ENCODE measurements around the gene IL6R.

IL6R gene

DNA sequence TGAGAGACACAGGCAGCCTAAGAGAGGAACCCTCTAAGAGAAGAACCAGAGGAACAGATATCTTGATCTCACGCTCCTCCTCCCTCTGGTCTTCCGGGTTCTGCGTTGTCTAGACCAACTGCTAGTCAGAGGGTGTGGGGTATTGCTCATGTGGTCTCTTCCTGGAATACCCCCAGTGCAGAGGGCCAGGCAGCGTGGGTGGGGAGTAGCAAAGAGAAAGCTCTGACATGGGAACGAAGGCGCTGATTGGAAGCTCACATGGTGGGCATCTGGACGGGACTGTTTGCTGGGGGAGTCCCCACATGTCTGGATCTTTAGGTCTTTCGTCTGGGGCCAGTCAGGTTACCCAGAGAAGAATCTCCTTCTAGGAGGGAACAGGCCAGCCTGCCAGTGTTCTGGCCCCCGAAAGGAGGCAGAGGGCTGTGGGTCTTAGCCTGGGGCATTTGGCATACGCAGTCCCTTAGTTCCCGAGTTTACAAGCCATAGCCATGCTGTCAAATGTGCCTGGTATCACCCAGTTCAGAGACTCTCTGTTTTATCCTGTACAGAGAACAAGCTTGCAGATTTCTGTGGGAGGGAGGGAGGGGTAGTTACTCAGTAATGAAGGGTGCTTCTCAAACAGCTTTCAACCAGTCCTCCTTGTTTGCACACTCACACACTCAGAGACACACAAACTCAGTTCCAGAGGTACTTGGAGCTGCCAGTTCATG, 18.3 kb upstream of the IL6R start:
- TF ChIP-seq, protein P1, sequence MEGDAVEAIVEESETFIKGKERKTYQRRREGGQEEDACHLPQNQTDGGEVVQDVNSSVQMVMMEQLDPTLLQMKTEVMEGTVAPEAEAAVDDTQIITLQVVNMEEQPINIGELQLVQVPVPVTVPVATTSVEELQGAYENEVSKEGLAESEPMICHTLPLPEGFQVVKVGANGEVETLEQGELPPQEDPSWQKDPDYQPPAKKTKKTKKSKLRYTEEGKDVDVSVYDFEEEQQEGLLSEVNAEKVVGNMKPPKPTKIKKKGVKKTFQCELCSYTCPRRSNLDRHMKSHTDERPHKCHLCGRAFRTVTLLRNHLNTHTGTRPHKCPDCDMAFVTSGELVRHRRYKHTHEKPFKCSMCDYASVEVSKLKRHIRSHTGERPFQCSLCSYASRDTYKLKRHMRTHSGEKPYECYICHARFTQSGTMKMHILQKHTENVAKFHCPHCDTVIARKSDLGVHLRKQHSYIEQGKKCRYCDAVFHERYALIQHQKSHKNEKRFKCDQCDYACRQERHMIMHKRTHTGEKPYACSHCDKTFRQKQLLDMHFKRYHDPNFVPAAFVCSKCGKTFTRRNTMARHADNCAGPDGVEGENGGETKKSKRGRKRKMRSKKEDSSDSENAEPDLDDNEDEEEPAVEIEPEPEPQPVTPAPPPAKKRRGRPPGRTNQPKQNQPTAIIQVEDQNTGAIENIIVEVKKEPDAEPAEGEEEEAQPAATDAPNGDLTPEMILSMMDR (IDR thresholded peaks at IDR 0.05; ENCODE audit: insufficient read depth, low read length): no peak
- no peak for TF ChIP-seq GABPA (IDR thresholded peaks at IDR 0.05; ENCODE audit: low read depth)
- peak; percentile 28; the same call in 1 of the 2 replicates for TF ChIP-seq SPI1 (IDR thresholded peaks at IDR 0.05; ENCODE audit: borderline replicate concordance, low read depth)
- Histone ChIP-seq H3K27ac (replicated peaks) (peak overlapping the region; percentile 37), H3K27me3 (ENCODE audit: insufficient read depth, poor library complexity, severe bottlenecking) (no peaks in the 10 kb centered on the region), H3K4me3 (replicated peaks; ENCODE audit: insufficient read depth, low read length) (no peak overlapping the region)
- DNase-seq (ENCODE audit: low read depth in 1 of 2, low spot score in 1 of 2): peak in 1 of 2 experiments; percentile 41

DNA sequence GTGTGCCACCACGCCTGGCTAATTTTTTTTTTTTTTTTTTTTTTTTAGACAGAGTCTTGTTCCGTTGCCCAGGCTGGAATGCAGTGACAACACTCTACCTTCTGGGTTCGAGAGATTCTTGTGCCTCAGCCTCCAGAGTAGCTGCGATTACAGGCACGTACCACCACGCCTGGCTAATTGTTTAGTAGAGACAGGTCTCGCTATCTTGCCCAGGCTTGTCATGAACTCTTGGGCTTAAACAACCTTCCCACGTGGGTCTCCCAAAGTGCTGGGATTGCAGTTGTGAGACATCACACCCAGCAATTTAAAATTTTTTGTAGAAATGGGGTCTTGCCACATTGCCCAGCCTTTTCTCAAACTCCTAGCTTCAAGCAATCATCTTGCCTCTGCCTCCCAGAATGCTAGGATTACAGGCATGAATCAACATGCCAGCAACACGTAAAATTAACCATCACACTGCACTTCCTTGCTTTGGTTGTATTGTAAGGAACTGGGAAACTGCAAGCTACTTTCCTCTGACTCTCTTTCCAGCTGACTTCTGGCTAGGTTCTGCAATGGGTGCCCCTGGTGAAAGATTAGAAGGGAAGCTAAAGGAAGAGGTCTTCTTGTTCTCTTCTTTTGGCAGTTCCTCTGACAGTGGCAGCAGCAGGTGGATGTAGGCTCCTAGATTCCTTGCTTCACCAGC, 13.9 kb upstream of the IL6R start:
- H3K27ac ChIP-seq (replicated peaks): no peak overlapping the region
- TF ChIP-seq, protein P1 (IDR thresholded peaks at IDR 0.05; ENCODE audit: insufficient read depth, low read length): no peak
- no peak for TF ChIP-seq GABPA (IDR thresholded peaks at IDR 0.05; ENCODE audit: low read depth)
- no peak; the same call in 1 of the 2 replicates for TF ChIP-seq SPI1 (IDR thresholded peaks at IDR 0.05; ENCODE audit: borderline replicate concordance, low read depth)
- TF ChIP-seq POLR2AphosphoS5 (IDR thresholded peaks at IDR 0.05; ENCODE audit: low read depth): no peak
- TF ChIP-seq, protein P2, sequence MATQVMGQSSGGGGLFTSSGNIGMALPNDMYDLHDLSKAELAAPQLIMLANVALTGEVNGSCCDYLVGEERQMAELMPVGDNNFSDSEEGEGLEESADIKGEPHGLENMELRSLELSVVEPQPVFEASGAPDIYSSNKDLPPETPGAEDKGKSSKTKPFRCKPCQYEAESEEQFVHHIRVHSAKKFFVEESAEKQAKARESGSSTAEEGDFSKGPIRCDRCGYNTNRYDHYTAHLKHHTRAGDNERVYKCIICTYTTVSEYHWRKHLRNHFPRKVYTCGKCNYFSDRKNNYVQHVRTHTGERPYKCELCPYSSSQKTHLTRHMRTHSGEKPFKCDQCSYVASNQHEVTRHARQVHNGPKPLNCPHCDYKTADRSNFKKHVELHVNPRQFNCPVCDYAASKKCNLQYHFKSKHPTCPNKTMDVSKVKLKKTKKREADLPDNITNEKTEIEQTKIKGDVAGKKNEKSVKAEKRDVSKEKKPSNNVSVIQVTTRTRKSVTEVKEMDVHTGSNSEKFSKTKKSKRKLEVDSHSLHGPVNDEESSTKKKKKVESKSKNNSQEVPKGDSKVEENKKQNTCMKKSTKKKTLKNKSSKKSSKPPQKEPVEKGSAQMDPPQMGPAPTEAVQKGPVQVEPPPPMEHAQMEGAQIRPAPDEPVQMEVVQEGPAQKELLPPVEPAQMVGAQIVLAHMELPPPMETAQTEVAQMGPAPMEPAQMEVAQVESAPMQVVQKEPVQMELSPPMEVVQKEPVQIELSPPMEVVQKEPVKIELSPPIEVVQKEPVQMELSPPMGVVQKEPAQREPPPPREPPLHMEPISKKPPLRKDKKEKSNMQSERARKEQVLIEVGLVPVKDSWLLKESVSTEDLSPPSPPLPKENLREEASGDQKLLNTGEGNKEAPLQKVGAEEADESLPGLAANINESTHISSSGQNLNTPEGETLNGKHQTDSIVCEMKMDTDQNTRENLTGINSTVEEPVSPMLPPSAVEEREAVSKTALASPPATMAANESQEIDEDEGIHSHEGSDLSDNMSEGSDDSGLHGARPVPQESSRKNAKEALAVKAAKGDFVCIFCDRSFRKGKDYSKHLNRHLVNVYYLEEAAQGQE (IDR thresholded peaks at IDR 0.05; ENCODE audit: insufficient replicate concordance, low read depth): no peak
- DNase-seq (ENCODE audit: low read depth in 1 of 2, low spot score in 1 of 2): no peak
- H3K4me3 ChIP-seq (replicated peaks; ENCODE audit: insufficient read depth, low read length): no peak overlapping the region
- H3K27me3 ChIP-seq (ENCODE audit: insufficient read depth, poor library complexity, severe bottlenecking): no peaks in the 10 kb centered on the region

DNA sequence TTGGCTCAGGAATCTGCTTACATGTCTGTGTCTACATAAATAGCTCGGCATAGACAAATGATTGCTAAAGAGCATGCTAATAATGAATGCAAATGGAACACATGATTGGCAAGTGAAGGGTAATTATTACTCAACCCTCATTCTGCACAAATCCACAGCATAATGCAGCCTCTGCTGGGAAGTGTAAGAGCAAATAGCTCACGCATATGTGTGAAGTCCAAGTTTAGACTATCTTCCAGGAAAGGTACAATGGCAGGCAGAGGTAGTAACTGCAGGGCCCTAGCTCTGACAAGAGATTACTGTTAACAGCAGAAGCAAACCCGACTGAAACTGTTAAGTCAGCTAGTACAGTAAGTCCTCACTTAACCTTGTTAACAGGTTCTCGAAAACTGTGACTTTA, 7.0 kb upstream of the IL6R start:
- TF ChIP-seq SPI1 (IDR thresholded peaks at IDR 0.05; ENCODE audit: borderline replicate concordance, low read depth) (no peak), POLR2AphosphoS5 (IDR thresholded peaks at IDR 0.05; ENCODE audit: low read depth) (no peak), GABPA (IDR thresholded peaks at IDR 0.05; ENCODE audit: low read depth) (no peak)
- TF ChIP-seq, protein P2 (IDR thresholded peaks at IDR 0.05; ENCODE audit: insufficient replicate concordance, low read depth): no peak
- TF ChIP-seq, protein P1 (IDR thresholded peaks at IDR 0.05; ENCODE audit: insufficient read depth, low read length): no peak
- H3K27me3 ChIP-seq (ENCODE audit: insufficient read depth, poor library complexity, severe bottlenecking): no peaks in the 10 kb centered on the region
- no peak for DNase-seq (ENCODE audit: low read depth in 1 of 2, low spot score in 1 of 2)
- no peak overlapping the region for H3K4me3 ChIP-seq (replicated peaks; ENCODE audit: insufficient read depth, low read length)
- no peak overlapping the region; the same call in 1 of the 2 replicates for H3K27ac ChIP-seq (replicated peaks)
